Nephron progenitor cell (in vitro differentiated cells): Measurements from ENCODE around the gene TBC1D30.

Experiments used
- DNase-seq: peaks from one replicate; pipeline ENCODE4 v3.0.0; 2021
- H3K27ac Mint-ChIP-seq: 2 replicates; pipeline ENCODE4 v1.8.0; 2021; ENCODE audit warnings: mild to moderate bottlenecking, moderate library complexity, mixed read lengths
- H3K27me3 Mint-ChIP-seq: 2 replicates; pipeline ENCODE4 v1.8.0; 2021; ENCODE audit warnings: mild to moderate bottlenecking, low read depth, mixed read lengths; ENCODE audit not compliant: poor library complexity
- H3K36me3 Mint-ChIP-seq: 2 replicates; pipeline ENCODE4 v1.8.0; 2021; ENCODE audit warnings: low read depth, mixed read lengths
- H3K4me1 Mint-ChIP-seq: 2 replicates; pipeline ENCODE4 v1.8.0; 2021; ENCODE audit warnings: mixed read lengths
- H3K4me3 Mint-ChIP-seq: 2 replicates; pipeline ENCODE4 v1.8.0; 2021; ENCODE audit warnings: mild to moderate bottlenecking, moderate library complexity, mixed read lengths
- H3K9me3 Mint-ChIP-seq: 2 replicates; pipeline ENCODE4 v1.8.0; 2021; ENCODE audit warnings: mild to moderate bottlenecking, moderate library complexity, mixed read lengths
- TF ChIP-seq, protein P1 (sequence below): fragments of 200-600 bp; sonication (generic); IDR thresholded peaks from 2 replicates; pipeline ENCODE4 v1.5.0; 2021; ENCODE audit warnings: antibody characterized with exemption

Gene TBC1D30

GRCh38 chr12:64792128-64792527 lies 32.3 kb upstream of the TBC1D30 start:
- Mint-ChIP-seq H3K4me1 (peaks cover 9% of the 10 kb centered on the region), H3K36me3 (no peaks in the 10 kb centered on the region), H3K27me3 (peaks cover 14% of the 10 kb centered on the region), H3K4me3 (no peak overlapping the region), H3K27ac (no peak overlapping the region), H3K9me3 (no peaks in the 10 kb centered on the region)
- TF ChIP-seq, protein P1, sequence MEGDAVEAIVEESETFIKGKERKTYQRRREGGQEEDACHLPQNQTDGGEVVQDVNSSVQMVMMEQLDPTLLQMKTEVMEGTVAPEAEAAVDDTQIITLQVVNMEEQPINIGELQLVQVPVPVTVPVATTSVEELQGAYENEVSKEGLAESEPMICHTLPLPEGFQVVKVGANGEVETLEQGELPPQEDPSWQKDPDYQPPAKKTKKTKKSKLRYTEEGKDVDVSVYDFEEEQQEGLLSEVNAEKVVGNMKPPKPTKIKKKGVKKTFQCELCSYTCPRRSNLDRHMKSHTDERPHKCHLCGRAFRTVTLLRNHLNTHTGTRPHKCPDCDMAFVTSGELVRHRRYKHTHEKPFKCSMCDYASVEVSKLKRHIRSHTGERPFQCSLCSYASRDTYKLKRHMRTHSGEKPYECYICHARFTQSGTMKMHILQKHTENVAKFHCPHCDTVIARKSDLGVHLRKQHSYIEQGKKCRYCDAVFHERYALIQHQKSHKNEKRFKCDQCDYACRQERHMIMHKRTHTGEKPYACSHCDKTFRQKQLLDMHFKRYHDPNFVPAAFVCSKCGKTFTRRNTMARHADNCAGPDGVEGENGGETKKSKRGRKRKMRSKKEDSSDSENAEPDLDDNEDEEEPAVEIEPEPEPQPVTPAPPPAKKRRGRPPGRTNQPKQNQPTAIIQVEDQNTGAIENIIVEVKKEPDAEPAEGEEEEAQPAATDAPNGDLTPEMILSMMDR = no peak
- DNase-seq = no peak

DNA sequence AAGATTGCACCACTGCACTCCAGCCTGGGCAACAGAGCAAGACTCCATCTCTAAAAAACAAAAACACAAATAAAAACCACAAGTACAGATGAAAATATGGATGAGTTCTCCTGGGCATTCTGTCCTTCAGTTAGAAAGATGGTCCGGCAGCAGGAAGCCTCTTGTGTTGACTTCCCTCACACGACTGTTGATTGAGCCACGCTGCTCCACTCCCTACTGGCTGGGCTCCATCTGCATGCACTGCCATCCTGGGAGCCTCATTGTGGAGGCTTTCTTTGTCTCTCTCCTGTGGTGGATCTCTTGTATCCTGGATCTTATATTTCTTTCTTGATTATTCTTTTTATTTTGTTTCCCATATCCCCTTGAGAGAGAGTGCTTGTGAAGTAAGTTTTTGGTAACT lies 30.8 kb upstream of the TBC1D30 start:
- H3K27me3 Mint-ChIP-seq = peaks cover 10% of the 10 kb centered on the region
- no peak overlapping the region for H3K4me3 Mint-ChIP-seq
- no peak for DNase-seq
- H3K36me3 Mint-ChIP-seq = no peaks in the 10 kb centered on the region
- TF ChIP-seq, protein P1 = no peak
- peaks cover 9% of the 10 kb centered on the region for H3K4me1 Mint-ChIP-seq
- H3K27ac Mint-ChIP-seq = no peak overlapping the region
- no peaks in the 10 kb centered on the region for H3K9me3 Mint-ChIP-seq

- Mint-ChIP-seq H3K27ac (no peak overlapping the region), H3K27me3 (peaks cover 12% of the 10 kb centered on the region), H3K4me3 (no peak overlapping the region), H3K36me3 (no peaks in the 10 kb centered on the region), H3K4me1 (peaks cover 9% of the 10 kb centered on the region), H3K9me3 (no peaks in the 10 kb centered on the region)
- no peak for DNase-seq
- TF ChIP-seq, protein P1 = no peak
These were observed 30.1 kb upstream of the TBC1D30 start for GRCh38 chr12:64794305-64794704.

DNA sequence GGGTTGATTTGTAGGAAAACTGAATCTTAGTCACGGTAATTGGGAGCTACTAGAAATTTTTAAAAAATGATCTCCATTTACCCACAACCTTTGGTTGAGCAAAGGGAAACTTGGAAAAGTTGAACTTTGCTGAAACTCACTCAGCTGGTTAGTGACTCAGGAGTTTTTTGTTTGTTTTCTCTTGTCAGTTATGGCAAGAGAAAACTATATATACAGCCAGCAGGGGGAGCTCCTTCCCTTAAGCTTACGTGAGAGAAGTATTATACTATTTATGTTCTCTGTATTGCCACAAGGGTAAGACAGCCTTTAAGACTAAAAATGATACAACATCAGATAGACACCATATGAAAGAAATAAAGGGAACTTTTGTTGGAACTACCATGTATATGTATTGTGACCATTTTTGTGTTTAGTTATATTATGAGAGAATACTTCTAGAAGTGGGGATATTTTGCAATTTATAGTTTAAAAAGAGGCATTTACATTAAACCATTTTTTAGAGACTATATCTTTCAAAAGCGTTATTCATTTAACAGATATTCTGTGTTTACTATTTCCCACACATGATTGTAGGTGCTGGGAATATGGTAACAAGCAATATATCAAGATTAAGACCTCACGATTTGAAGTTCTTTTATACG lies 28.1 kb upstream of the TBC1D30 start:
- DNase-seq = peak; percentile 57
- H3K27ac Mint-ChIP-seq = no peak overlapping the region
- TF ChIP-seq, protein P1 = peak; percentile 81
- H3K36me3 Mint-ChIP-seq = no peaks in the 10 kb centered on the region
- peaks cover 9% of the 10 kb centered on the region for H3K4me1 Mint-ChIP-seq
- H3K9me3 Mint-ChIP-seq = no peaks in the 10 kb centered on the region
- no peak overlapping the region for H3K4me3 Mint-ChIP-seq
- peaks cover 25% of the 10 kb centered on the region for H3K27me3 Mint-ChIP-seq

DNA sequence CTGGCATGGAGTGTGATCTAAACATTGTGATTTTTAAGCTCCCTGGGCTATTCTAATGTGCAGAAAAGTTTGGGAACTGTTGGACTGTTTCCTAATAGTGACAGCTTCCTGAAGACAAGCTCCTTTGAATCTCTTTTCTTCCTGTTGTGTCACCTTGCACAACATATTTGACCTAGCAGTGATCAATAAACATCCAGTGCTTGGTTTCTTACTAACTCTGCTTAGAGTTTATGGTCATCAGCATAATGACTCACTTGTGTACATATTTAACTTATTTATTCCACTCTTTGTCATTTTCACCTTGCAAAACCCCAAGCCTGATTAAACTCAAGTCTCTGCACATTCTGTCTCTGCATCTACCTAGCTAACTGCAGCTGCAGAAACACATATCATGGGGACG lies 27.3 kb upstream of the TBC1D30 start:
- DNase-seq = no peak
- H3K9me3 Mint-ChIP-seq = no peaks in the 10 kb centered on the region
- no peak overlapping the region for H3K4me3 Mint-ChIP-seq
- H3K27ac Mint-ChIP-seq = no peak overlapping the region
- no peaks in the 10 kb centered on the region for H3K36me3 Mint-ChIP-seq
- H3K27me3 Mint-ChIP-seq = peaks cover 25% of the 10 kb centered on the region
- H3K4me1 Mint-ChIP-seq = peaks cover 9% of the 10 kb centered on the region
- TF ChIP-seq, protein P1 = no peak

DNA sequence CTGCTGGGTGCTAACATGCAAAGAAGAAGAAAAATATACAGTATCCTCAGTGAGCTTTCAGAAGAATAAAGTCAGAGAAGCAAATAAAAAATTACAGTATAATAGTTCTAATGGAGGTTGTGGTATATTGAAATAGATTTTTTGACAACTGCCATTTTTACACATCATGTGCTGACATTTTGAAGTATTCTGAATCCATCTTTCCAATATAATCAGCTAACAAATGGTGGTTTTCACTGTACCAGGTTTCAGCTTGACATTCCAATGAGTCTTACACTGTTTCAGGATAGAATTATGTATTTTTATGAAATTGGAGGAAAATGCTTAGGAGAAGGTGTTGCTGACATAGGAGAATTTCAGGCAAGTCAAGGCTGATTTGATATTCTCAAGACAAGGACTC lies 26.3 kb upstream of the TBC1D30 start:
- Mint-ChIP-seq H3K4me1 (peaks cover 9% of the 10 kb centered on the region), H3K9me3 (no peaks in the 10 kb centered on the region), H3K4me3 (no peak overlapping the region), H3K27ac (no peak overlapping the region), H3K36me3 (no peaks in the 10 kb centered on the region), H3K27me3 (peaks cover 27% of the 10 kb centered on the region)
- no peak for DNase-seq
- TF ChIP-seq, protein P1 = no peak
